ENCODE results near the gene HELQ.
A peak's percentile ranks its signal among the peaks of the same experiment; 100 is the strongest.
"Not testable (repeated sequence)": the region's sequence is repeated elsewhere in the genome, so short reads cannot be mapped to it uniquely, and the experiment has no call there.

HELQ gene, protein sequence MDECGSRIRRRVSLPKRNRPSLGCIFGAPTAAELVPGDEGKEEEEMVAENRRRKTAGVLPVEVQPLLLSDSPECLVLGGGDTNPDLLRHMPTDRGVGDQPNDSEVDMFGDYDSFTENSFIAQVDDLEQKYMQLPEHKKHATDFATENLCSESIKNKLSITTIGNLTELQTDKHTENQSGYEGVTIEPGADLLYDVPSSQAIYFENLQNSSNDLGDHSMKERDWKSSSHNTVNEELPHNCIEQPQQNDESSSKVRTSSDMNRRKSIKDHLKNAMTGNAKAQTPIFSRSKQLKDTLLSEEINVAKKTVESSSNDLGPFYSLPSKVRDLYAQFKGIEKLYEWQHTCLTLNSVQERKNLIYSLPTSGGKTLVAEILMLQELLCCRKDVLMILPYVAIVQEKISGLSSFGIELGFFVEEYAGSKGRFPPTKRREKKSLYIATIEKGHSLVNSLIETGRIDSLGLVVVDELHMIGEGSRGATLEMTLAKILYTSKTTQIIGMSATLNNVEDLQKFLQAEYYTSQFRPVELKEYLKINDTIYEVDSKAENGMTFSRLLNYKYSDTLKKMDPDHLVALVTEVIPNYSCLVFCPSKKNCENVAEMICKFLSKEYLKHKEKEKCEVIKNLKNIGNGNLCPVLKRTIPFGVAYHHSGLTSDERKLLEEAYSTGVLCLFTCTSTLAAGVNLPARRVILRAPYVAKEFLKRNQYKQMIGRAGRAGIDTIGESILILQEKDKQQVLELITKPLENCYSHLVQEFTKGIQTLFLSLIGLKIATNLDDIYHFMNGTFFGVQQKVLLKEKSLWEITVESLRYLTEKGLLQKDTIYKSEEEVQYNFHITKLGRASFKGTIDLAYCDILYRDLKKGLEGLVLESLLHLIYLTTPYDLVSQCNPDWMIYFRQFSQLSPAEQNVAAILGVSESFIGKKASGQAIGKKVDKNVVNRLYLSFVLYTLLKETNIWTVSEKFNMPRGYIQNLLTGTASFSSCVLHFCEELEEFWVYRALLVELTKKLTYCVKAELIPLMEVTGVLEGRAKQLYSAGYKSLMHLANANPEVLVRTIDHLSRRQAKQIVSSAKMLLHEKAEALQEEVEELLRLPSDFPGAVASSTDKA

DNA sequence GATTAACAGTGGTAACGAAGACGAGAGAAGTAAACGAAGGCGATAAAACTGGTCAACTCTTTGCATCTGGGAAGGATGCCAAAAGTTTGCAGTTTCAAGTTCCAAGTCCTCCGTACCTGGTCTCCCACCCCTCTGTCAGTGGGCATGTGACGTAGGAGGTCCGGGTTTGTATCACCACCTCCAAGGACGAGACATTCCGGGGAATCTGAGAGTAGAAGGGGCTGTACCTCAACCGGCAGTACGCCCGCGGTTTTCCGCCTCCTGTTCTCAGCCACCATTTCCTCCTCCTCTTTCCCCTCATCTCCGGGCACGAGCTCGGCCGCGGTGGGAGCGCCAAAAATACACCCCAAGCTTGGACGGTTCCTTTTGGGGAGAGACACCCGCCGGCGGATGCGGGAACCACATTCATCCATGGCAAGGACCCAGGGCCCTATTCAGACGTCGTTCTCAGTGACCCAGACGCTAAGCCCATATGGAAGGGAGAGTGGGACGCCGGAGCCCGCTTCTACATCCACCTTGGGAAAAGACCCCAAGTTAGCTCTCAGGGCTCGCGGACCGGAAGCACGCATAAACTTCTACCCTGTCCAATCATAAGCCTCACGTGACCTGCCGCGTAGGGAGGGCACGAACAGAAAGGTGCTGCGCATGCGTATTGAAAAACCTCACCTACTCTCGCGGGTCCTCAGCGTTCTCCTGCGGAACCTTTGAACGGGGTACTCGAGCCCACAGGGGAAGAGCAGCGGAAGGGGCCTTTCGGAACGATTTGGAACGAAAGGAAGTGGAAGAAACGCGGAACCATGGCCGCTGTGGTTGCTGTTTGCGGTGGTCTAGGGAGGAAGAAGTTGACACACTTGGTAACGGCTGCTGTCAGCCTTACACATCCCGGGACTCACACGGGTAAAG, at the start of gene HELQ, which contains the start of gene MRPS18C:
TSS of gene HELQ (minus strand) at position 543 of the 903 bp plus-strand sequence. CDS start at position 413, 130 bp downstream.
TSS of gene MRPS18C (plus strand) at position 778 of the 903 bp plus-strand sequence. CDS start at position 798, 20 bp downstream.
- DNase-seq, result peak; percentile 92

DNA sequence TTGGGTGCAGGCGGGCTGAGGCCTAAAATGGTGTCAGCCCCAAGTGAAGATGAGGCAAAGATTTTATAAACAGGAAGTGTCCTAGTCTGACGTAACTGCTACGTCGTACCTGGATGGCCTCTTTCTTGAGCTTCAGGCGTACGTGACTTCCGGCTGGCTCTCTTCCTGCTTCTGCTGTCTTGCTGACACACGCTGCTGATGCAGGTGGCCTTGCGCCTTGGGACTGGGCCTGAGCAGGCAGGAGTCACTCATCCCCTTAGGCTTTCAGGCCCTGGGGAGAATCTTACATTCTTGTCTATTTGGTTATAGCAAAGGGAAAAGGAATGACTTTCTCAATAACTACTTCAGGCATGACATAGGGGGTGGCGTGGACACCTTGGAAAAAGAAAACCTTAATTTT, 49.4 kb upstream of the HELQ start:
- DNase-seq, result no peak

DNA sequence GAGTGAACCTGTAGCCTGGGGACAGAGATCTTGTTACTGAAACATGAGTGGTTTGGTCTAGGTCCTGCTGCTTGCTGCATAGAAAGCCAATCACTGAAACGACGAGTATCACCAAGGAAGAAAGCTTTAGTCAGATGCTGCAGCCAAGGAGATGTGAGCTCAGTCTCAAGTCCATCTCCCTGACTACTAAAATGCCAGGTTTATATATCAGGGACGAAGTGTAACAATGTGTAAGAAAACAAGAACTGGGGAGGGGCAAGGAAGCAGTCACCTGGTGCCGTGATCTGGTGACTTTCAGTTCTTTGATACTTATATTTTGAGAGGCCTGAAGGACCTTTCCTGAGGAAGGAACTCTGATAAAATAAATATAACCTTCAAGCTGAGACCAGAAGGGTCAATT, 48.9 kb upstream of the HELQ start:
- no peak for DNase-seq

DNA sequence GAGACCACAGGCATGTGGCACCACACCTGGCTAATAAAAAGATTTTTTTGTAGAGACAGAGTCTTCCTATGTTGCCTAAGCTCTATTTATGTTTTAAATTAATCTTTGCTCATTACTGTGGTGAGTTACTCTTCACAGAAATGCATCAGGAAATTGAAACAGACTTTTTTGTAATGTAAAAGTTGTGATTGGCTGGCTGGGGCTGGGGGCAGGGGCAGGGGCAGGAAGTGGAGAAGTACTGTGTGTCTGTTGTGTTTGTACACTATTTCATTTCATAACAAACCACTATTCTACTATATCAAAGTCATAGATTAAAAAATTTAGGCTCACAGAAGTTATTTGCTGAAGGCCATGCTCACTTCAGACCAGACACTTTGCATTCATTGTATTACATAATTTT, 48.4 kb upstream of the HELQ start:
- no peak for DNase-seq

DNA sequence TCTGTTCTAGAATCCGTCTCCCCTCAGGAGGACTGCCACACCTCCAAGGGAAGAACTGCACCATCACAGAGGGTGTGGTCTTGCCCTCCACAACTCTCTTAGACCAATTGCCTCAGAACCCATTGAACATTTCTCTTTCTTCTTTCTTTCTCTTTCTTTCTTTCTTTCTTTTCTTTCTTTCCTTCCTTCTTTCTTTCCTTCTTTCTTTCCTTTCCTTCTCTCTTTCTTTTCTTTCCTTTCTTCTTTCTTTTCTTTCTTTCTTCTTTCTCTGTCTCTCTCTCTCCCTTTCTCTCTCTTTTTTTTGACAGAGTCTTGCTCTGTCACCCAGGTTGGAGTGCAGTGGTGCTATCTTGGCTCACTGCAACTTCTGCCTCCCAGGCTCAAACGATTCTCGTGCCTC, 46.0 kb upstream of the HELQ start:
- not testable (repeated sequence) for DNase-seq

DNA sequence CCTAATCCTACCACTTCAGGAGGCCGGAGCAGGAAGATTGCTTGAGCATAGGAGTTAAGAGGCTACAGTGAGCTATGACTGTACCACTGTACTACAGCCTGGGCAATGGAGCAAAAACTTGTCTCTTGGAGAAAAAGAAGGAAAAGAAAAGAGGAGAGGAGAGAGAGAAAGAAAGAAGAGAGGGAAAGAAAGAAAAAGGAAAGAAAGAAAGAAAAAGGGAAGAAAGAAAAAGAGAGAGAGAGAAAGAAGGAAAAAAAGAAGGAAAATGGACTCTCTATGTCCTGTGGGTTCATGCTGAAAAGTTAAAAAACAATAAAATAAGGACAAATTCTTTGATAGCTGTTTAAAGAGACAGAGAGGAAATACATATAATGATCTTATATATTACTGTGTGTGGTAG, 42.6 kb upstream of the HELQ start:
- no peak for DNase-seq

DNA sequence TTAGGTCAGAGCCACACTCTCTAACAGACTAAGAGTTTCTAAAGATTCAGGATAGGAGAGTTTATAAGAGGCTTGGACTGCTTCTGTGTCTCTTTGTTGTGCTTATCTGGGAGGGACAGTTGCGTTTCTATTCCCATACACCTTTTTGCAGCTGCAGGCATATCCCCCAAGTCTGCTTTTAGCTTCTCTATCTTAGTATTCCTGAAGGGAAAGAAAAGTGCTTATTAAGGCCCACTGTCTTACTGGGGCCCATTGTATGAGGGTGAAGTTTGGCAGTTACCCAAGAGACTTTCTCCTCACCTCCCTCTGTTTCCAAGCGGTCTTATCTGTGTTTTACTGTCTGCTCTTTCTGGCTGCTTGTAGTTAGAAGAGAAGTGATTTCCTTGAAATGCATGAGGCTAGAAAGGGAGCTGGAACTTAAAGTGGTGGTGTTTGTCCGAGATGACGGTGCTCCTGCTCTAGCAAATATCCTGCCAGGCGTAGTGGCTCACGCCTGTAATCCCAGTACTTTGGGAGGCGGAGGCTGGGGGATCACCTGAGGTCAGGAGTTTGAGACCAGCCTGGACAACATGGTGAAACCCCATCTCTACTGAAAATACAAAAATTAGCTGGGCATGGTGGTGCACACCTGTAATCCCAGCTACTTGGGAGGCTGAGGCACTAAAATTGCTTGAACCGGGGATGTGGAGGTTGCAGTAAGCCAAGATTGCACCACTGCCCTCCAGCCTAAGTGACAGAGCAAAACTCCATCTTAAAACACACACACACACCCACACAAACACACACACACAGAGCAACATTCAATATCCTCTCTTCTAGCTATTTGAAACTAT, 40.7 kb upstream of the HELQ start:
- DNase-seq, result not testable (repeated sequence)

DNA sequence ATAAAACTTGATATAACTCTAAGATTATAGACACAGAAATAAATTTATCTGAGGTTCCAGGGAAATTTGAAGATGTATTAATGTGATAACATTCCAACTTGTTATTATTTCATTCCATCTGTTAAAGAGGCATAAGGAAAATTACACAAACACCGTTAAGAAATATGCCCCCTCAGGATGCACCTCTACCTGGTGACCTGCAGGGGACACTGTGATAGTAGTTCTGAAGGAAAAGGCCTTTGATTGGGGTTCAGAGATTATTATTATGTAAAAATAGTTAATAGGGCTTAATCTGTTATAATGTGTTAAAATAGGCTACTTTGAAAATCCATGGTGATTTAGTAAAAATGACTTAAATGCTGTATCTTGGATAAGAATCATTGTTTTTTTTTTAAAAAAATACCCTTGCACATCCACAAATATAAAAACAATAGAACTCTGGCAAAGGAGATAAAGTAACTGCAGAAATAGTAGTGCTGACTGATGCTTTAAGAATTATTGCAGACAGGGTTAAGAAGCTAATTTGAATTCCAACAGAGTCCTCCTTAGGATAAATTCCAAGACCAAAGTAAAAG, 35.3 kb upstream of the HELQ start:
- no peak for DNase-seq

DNA sequence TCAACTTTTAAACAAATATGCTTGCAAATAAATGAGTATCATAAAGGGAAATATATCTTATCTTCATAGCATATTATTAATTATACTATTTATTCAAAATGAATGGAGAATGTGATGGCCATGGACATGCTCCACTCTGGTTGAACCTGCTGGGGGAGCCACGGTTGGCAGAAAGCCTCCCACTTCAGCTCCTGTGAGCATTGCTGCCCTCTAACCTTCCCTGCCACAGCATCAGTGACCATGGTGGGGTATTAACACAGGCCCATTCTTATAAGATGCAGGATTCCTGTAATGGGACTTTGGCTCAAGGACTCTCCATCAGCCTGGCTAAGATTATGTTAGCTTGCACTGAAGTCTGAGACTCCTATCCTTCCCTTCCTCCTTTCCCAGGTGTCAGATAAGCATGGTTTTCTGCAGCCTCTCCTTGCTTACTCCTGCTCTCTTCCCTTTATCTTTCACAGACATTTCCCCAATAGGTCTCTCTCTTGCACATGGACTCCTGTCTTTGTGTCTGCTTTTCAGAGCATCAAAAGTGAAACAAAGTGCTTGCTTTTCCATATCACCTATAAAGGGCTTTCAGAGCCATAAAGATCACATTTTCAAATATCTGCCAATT, 34.2 kb upstream of the HELQ start:
- no peak for DNase-seq

- DNase-seq, result no peak
Observed at GRCh38 chr4:83486457-83487129, 31.0 kb upstream of the HELQ start.

GRCh38 chr4:83484500-83485461, 29.2 kb upstream of the HELQ start, which contains the start of gene ABRAXAS1:
TSS of gene ABRAXAS1 (minus strand) at chr4:83485100. CDS start at chr4:83485072, 28 bp downstream.
- DNase-seq, result peak; percentile 89

DNA sequence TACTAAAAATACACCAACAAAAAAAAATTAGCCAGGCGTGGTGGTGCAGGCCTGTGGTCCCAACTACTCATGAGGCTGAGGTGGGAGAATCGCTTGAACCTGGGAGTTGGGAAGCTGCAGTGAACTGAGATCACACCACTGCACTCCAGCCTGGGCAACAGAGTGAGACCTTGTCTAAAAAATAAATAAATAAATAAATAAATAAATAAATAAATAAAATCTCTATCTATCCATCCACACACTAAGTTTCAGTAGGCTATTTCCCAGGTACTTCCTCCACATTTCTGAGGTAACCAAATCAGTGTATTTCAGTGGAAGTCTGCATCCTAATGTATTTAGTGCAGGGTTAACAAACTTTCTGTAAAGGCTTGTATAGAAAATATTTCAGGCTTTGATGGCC, 18.3 kb upstream of the HELQ start:
- no peak for DNase-seq

- no peak for DNase-seq
Observed at GRCh38 chr4:83473423-83473822, 17.8 kb upstream of the HELQ start.

- no peak for DNase-seq
Observed at GRCh38 chr4:83456184-83456501, 520 bp upstream of the HELQ start.

DNA sequence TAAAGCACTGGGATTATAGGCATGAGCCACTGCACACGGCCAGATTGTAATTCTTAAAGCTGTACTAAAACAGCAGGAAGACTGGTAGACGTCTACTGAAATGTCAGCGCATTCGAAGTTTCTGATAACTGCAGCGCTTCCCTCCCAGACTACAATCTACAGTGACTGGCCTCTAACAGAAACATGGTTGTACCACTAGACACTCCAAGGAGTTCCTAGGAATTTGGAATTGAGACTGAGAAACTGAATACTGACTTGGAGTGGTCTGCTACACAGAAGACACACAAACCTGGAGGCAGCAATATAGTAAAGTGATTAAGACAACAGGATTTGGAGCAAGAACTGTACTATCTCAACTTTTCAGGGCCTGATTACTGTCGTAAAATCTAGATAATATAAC, 937 bp downstream of the HELQ start:
- no peak for DNase-seq

GRCh38 chr4:83449009-83449408, 6.6 kb downstream of the HELQ start:
- no peak for DNase-seq

GRCh38 chr4:83440899-83441298, 14.7 kb downstream of the HELQ start:
- DNase-seq, result no peak

- DNase-seq, result no peak
Observed at GRCh38 chr4:83440148-83440814, 15.3 kb downstream of the HELQ start.
